Limb (tissue), 2 donors: ENCODE measurements around the gene ACAD11.

Experiments
- DNase-seq, 2 donors: peaks; one replicate each; pipeline ENCODE4 v3.0.0-alpha.2; 2016; ENCODE audit errors: extremely low spot score in 2 of 2

The ACAD11 gene

GRCh38 chr3:132513057-132513456 is 146.6 kb downstream of the ACAD11 start:
- no peak for DNase-seq

- no peak for DNase-seq
Measured at GRCh38 chr3:132509506-132509905, 150.1 kb downstream of the ACAD11 start.

GRCh38 chr3:132509096-132509495 is 150.5 kb downstream of the ACAD11 start:
- DNase-seq = no peak
